Tibial nerve (tissue), 3 donors: ENCODE measurements around the gene RHBDL1.

Experiments used
- CTCF ChIP-seq, 5 experiments: fragments of 200-600 bp in 3 of 5; fragments of 450-650 bp in 2 of 5; sonication (generic) in 3 of 5; IDR thresholded peaks; one replicate each; pipeline ENCODE4 v1.5.1; 2016 to 2019; ENCODE audit warnings: antibody characterized with exemption in 5 of 5, mild to moderate bottlenecking in 3 of 5, moderate library complexity in 2 of 5
- POLR2A ChIP-seq, 2 donors: fragments of 450-650 bp; IDR thresholded peaks; one replicate each; pipeline ENCODE4 v1.6.1; 2017; ENCODE audit warnings: antibody characterized with exemption in 2 of 2, mild to moderate bottlenecking in 2 of 2, moderate library complexity in 2 of 2

DNA sequence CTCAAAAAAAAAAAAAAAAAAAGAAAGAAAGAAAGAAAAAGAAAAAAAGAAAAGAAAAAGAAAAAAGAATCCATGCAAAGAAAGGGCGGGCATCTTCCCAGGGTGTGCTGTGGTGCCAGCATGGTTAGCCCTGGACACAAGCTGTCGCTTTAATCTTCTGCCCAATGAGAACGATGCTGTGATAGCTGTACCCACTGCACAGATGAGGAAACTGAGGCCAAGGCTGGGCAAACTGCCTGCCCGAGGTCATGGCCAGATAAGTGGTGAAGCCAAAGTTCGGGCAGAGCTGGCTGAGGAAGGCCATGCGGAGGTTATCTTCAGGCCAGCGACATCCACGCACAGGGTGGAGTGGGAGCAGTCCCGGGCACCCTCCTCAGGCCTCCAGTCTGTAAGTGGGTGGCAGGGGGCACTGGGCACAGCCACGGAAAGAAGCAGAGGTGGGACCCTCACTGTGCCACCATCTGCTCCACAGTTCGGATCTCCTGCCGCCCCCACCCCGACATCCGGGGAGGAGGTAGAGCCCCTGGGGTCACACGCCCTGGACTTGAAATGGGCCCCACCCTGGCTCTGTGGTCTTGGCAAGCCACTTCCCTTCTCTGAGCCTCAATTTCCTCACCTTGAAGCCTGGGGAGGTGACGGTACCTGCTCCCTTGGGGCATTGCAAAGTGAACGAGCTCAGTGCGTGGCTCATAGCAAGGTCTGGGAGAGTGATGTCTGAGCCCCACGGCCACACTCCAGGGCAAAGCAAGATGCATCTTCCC, 23.6 kb downstream of the RHBDL1 start:
- TF ChIP-seq CTCF (IDR thresholded peaks at IDR 0.05) = no peak
- no peak for TF ChIP-seq POLR2A (IDR thresholded peaks at IDR 0.05)
